Lung microvascular endothelial cell (primary cell): ENCODE data around the gene PDZD2. TPM values are rescaled to one million over a fixed set of nuclear protein-coding genes. Genes with fewer than 3 reads are reported as not detected.
"Not testable (repeated sequence)": the region's sequence is repeated elsewhere in the genome, so short reads cannot be mapped to it uniquely, and the experiment has no call there.

Experiments
- DNase-seq, 2 donors: peaks; one replicate each; pipeline versions ENCODE4 v3.0.0 to v3.0.0-alpha.2; 2010; ENCODE audit warnings: low read depth in 2 of 2
- total RNA-seq: library from RNA; depleted of rRNA; stranded (reverse); fragments of >200 nt; gene quantifications from 2 replicates; pipeline ENCODE4 v1.2.1, GENCODE V29; 2014

PDZD2 gene
- total RNA-seq, 1 donor from 2014 or later: 0.20 TPM

GRCh38 chr5:32030686-32031085, 391.8 kb downstream of the PDZD2 start:
- no peak for DNase-seq

GRCh38 chr5:32031089-32031488, 392.2 kb downstream of the PDZD2 start:
- DNase-seq: peak in 1 of 2 donors; percentile 24

GRCh38 chr5:32038523-32038922, 399.6 kb downstream of the PDZD2 start:
- DNase-seq: no peak

- not testable (repeated sequence) for DNase-seq
Observed at GRCh38 chr5:32039133-32039532, 400.2 kb downstream of the PDZD2 start.

- not testable (repeated sequence) for DNase-seq
Observed at GRCh38 chr5:32039601-32040000, 400.7 kb downstream of the PDZD2 start.

- DNase-seq: not testable (repeated sequence)
Observed at GRCh38 chr5:32040181-32040695, 401.3 kb downstream of the PDZD2 start.

- peak in 1 of 2 donors; percentile 15 for DNase-seq
Observed at GRCh38 chr5:32042551-32042961, 403.6 kb downstream of the PDZD2 start.

GRCh38 chr5:32043105-32043504, 404.2 kb downstream of the PDZD2 start:
- no peak for DNase-seq

- DNase-seq: no peak
Observed at GRCh38 chr5:32044434-32044833, 405.5 kb downstream of the PDZD2 start.

GRCh38 chr5:32044939-32045338, 406.0 kb downstream of the PDZD2 start:
- DNase-seq: peak in 1 of 2 donors; percentile 30

- no peak for DNase-seq
Observed at GRCh38 chr5:32047056-32047455, 408.1 kb downstream of the PDZD2 start.

GRCh38 chr5:32051796-32052195, 412.9 kb downstream of the PDZD2 start:
- DNase-seq: no peak

- no peak for DNase-seq
Observed at GRCh38 chr5:32055891-32056866, 417.2 kb downstream of the PDZD2 start.

GRCh38 chr5:32057187-32058096, 418.5 kb downstream of the PDZD2 start:
- DNase-seq: no peak

- DNase-seq: no peak
Observed at GRCh38 chr5:32058101-32058500, 419.2 kb downstream of the PDZD2 start.

GRCh38 chr5:32058997-32059396, 420.1 kb downstream of the PDZD2 start:
- DNase-seq: no peak

- DNase-seq: no peak
Observed at GRCh38 chr5:32059761-32060530, 421.0 kb downstream of the PDZD2 start.

GRCh38 chr5:32061236-32061635, 422.3 kb downstream of the PDZD2 start:
- DNase-seq: no peak

GRCh38 chr5:32066448-32066847, 427.5 kb downstream of the PDZD2 start:
- DNase-seq: no peak

- DNase-seq: no peak
Observed at GRCh38 chr5:32067774-32068470, 429.0 kb downstream of the PDZD2 start.
